K562 (cell line): ENCODE results near the gene FBXL12. TPM values are rescaled to one million over a fixed set of nuclear protein-coding genes. Genes with fewer than 3 reads are reported as not detected.

Experiments
- FOS ChIP-seq: IDR thresholded peaks from 3 replicates; pipeline ENCODE4 v1.6.1; 2011; ENCODE audit not compliant: insufficient read length; ENCODE audit errors: extremely low read depth
- FOXJ3 ChIP-seq: sonication (generic); formaldehyde crosslinking; IDR thresholded peaks from 2 replicates; pipeline ENCODE4 v1.4.0; 2020; ENCODE audit warnings: mild to moderate bottlenecking, missing genetic modification reagents
- JUND ChIP-seq, 2 experiments: IDR thresholded peaks; 2 replicates in 1 of 2; 3 replicates in 1 of 2; pipeline ENCODE4 v1.6.1; 2011; ENCODE audit warnings: borderline replicate concordance in 2 of 2, low read depth in 2 of 2, low read length in 2 of 2, improper control_type of control experiment in 1 of 2, missing biosample characterization in 1 of 2, missing genetic modification characterization in 1 of 2, missing genetic modification reagents in 1 of 2
- KLF10 ChIP-seq: fragments of 250-450 bp; sonication (Bioruptor Pico); IDR thresholded peaks from 2 replicates; pipeline ENCODE4 v1.6.1; 2021; ENCODE audit warnings: matching md5 sums
- NFE2 ChIP-seq: IDR thresholded peaks from 2 replicates; pipeline ENCODE4 v1.6.1; 2014; ENCODE audit warnings: antibody characterized with exemption, low read depth
- TARDBP ChIP-seq: fragments of 450-650 bp; IDR thresholded peaks from 2 replicates; pipeline ENCODE4 v1.6.1; 2016
- TOE1 ChIP-seq, 2 experiments: fragments of 450-650 bp in 1 of 2; sonication (generic) in 1 of 2; formaldehyde crosslinking in 1 of 2; IDR thresholded peaks; 2 replicates each; pipeline versions ENCODE4 v1.7.1 to v1.8.0; 2016 to 2022; ENCODE audit warnings: borderline replicate concordance in 2 of 2, mild to moderate bottlenecking in 2 of 2, antibody characterized with exemption in 1 of 2, inconsistent platforms in 1 of 2, low read depth in 1 of 2, missing genetic modification reagents in 1 of 2, moderate library complexity in 1 of 2
- ZEB2 ChIP-seq: fragments of 450-650 bp; IDR thresholded peaks from 2 replicates; pipeline ENCODE4 v1.6.1; 2016
- ZNF316 ChIP-seq: fragments of 450-650 bp; IDR thresholded peaks from 2 replicates; pipeline ENCODE4 v1.6.1; 2016
- ZNF408 ChIP-seq: fragments of 250-450 bp; sonication (Bioruptor Pico); IDR thresholded peaks from 2 replicates; pipeline ENCODE4 v1.4.0; 2020; ENCODE audit warnings: low read depth, mild to moderate bottlenecking, moderate library complexity
- ZNF668 ChIP-seq: fragments of 250-450 bp; sonication (Bioruptor Pico); IDR thresholded peaks from 2 replicates; pipeline ENCODE4 v1.8.0; 2022; ENCODE audit warnings: mild to moderate bottlenecking, inconsistent platforms
- ZNF75A ChIP-seq: fragments of 450-650 bp; formaldehyde crosslinking; IDR thresholded peaks from 2 replicates; pipeline ENCODE4 v1.4.0; 2020; ENCODE audit warnings: mild to moderate bottlenecking
- polyA plus RNA-seq, 8 experiments: library from polyadenylated mRNA; depleted of rRNA in 4 of 8; stranded (reverse) in 5 of 8; unstranded in 3 of 8; fragments of >200 nt; fragmentation: Nextera tagmentation in 2 of 8; fragmentation: Illumina TruSeq in 1 of 8; extraction: Ambion mirVana in 2 of 8; extraction: Trizol in 1 of 8; gene quantifications; 2 replicates each; pipeline versions ENCODE4 v1.2.1 to v1.2.3, GENCODE V29; 2011 to 2014; ENCODE audit warnings: inconsistent platforms in 1 of 8, missing spikeins in 1 of 8
- total RNA-seq, 7 experiments: library from RNA; depleted of rRNA in 6 of 7; stranded (reverse); fragments of >200 nt in 6 of 7; fragmentation: Illumina TruSeq in 2 of 7; extraction: Trizol in 2 of 7; gene quantifications; 2 replicates each; pipeline versions ENCODE4 v1.2.1 to v1.2.3, GENCODE V29; 2011 to 2021; ENCODE audit warnings: low replicate concordance in 1 of 7
- TF ChIP-seq, protein P1 (sequence below): fragments of 250-450 bp; sonication (Bioruptor Pico); IDR thresholded peaks from 2 replicates; pipeline ENCODE4 v1.8.0; 2021; ENCODE audit warnings: mild to moderate bottlenecking, moderate library complexity
- TF ChIP-seq, protein P2 (sequence below): fragments of 250-450 bp; sonication (Bioruptor Pico); IDR thresholded peaks from 2 replicates; pipeline ENCODE4 v1.5.0; 2022; ENCODE audit warnings: mild to moderate bottlenecking
- TF ChIP-seq, protein P3 (sequence below): sonication (generic); formaldehyde crosslinking; IDR thresholded peaks from 2 replicates; pipeline ENCODE4 v1.8.1; 2023; ENCODE audit warnings: mild to moderate bottlenecking, missing genetic modification reagents
- TF ChIP-seq, protein P4 (sequence below), 2 experiments: IDR thresholded peaks in 1 of 2; conservative IDR thresholded peaks in 1 of 2; 2 replicates each; pipeline ENCODE4 v1.6.1; 2016; ENCODE audit warnings: low read depth in 2 of 2, mild to moderate bottlenecking in 1 of 2, missing compliant biosample characterization in 1 of 2, missing genetic modification characterization in 1 of 2, moderate library complexity in 1 of 2

FBXL12 gene
- total and polyA plus RNA-seq, 9 of the 15 experiments (the other 6 are each of a cell fraction or from before 2014, with no cell fraction given): 2.7 to 40.5 (median 26.5) TPM

DNA sequence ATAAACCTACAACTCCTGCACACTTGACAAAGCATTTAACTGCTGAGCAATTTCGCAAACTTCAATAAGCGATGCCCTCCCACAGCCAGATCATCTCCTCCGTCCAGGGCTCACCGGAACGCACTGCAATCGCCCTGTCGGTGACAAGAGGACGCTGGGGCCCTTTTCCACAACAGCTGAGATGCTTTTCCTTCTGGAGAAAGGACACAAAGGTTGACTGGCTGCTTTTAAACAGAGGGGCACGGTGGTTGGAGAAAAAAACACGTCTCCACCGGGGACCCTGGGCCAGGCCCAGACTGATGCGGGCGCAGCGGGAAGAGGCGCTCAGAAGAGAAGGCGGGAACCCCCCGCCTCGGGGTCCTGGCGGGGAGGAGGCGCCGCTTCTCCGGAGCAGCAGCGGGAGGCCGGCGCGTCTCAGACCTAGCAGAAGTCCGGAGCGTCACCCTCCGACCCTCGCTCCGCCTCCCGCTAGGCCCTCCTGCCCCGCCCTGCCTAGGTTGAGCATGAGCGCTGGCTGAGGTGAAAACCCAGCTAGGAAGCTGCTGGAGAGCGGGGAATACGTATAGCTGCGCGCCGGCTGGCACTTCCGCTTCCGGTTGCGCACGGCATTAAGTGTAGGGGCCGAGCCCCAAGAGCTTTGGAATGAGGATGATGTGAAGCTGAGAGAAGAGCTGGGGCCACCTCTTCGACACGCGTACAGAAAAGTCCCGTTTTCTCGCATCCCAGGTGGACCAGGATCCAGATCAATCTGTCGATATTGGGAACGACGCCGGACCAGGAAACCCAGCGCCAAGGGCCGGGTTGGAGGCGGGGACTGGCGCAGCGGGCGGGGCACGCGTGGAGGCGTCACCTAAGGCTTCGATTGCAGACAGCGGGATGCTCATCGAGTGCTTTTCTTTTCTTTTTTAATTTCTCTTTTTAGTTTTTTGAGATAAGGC lies 50.4 kb downstream of the FBXL12 start, which contains the start of gene ZNF846 (continued):
- peak; percentile 80 for TF ChIP-seq TOE1 (IDR thresholded peaks at IDR 0.05; ENCODE audit: borderline replicate concordance)
- 0 out of 2 replicates have a peak, but pooled peaks have one; percentile 61 for TF ChIP-seq TOE1 (CRISPR knock-in tag; IDR thresholded peaks at IDR 0.05; ENCODE audit: borderline replicate concordance, low read depth)
- TF ChIP-seq, protein P1, sequence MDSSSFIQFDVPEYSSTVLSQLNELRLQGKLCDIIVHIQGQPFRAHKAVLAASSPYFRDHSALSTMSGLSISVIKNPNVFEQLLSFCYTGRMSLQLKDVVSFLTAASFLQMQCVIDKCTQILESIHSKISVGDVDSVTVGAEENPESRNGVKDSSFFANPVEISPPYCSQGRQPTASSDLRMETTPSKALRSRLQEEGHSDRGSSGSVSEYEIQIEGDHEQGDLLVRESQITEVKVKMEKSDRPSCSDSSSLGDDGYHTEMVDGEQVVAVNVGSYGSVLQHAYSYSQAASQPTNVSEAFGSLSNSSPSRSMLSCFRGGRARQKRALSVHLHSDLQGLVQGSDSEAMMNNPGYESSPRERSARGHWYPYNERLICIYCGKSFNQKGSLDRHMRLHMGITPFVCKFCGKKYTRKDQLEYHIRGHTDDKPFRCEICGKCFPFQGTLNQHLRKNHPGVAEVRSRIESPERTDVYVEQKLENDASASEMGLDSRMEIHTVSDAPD (CRISPR knock-in tag): no peak
- no peak for TF ChIP-seq NFE2
- no peak for TF ChIP-seq ZNF75A (CRISPR knock-in tag)
- TF ChIP-seq, protein P2, sequence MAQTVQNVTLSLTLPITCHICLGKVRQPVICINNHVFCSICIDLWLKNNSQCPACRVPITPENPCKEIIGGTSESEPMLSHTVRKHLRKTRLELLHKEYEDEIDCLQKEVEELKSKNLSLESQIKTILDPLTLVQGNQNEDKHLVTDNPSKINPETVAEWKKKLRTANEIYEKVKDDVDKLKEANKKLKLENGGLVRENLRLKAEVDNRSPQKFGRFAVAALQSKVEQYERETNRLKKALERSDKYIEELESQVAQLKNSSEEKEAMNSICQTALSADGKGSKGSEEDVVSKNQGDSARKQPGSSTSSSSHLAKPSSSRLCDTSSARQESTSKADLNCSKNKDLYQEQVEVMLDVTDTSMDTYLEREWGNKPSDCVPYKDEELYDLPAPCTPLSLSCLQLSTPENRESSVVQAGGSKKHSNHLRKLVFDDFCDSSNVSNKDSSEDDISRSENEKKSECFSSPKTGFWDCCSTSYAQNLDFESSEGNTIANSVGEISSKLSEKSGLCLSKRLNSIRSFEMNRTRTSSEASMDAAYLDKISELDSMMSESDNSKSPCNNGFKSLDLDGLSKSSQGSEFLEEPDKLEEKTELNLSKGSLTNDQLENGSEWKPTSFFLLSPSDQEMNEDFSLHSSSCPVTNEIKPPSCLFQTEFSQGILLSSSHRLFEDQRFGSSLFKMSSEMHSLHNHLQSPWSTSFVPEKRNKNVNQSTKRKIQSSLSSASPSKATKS (CRISPR knock-in tag): no peak
- TF ChIP-seq KLF10 (CRISPR knock-in tag): no peak
- peak; percentile 91 for TF ChIP-seq ZEB2
- TF ChIP-seq TARDBP: 0 out of 2 replicates have a peak, but pooled peaks have one; percentile 11
- TF ChIP-seq, protein P3, sequence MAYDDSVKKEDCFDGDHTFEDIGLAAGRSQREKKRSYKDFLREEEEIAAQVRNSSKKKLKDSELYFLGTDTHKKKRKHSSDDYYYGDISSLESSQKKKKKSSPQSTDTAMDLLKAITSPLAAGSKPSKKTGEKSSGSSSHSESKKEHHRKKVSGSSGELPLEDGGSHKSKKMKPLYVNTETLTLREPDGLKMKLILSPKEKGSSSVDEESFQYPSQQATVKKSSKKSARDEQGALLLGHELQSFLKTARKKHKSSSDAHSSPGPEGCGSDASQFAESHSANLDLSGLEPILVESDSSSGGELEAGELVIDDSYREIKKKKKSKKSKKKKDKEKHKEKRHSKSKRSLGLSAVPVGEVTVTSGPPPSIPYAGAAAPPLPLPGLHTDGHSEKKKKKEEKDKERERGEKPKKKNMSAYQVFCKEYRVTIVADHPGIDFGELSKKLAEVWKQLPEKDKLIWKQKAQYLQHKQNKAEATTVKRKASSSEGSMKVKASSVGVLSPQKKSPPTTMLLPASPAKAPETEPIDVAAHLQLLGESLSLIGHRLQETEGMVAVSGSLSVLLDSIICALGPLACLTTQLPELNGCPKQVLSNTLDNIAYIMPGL: 0 out of 2 replicates have a peak, but pooled peaks have one; percentile 38
- TF ChIP-seq ZNF408: no peak
- peak; percentile 58; the same call in 1 of the 2 replicates for TF ChIP-seq JUND (IDR thresholded peaks at IDR 0.05; ENCODE audit: borderline replicate concordance, low read depth, low read length)
- TF ChIP-seq JUND (tag; IDR thresholded peaks at IDR 0.05; ENCODE audit: borderline replicate concordance, low read depth, low read length): peak; percentile 62; the same call in 1 of the 3 replicates
- TF ChIP-seq FOXJ3 (CRISPR knock-in tag): no peak
- no peak for TF ChIP-seq FOS
- no peak for TF ChIP-seq ZNF316
- TF ChIP-seq, protein P4, sequence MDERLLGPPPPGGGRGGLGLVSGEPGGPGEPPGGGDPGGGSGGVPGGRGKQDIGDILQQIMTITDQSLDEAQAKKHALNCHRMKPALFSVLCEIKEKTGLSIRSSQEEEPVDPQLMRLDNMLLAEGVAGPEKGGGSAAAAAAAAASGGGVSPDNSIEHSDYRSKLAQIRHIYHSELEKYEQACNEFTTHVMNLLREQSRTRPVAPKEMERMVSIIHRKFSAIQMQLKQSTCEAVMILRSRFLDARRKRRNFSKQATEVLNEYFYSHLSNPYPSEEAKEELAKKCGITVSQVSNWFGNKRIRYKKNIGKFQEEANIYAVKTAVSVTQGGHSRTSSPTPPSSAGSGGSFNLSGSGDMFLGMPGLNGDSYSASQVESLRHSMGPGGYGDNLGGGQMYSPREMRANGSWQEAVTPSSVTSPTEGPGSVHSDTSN (CRISPR knock-in tag; IDR thresholded peaks at IDR 0.05; ENCODE audit: low read depth): no peak
- TF ChIP-seq, protein P4 (tag; conservative IDR thresholded peaks at IDR 0.05; ENCODE audit: low read depth): no peak
- TF ChIP-seq ZNF668 (CRISPR knock-in tag): no peak
